Spinal cord (tissue), 10 donors: ENCODE results near the gene CLASP2. TPM values are rescaled to one million over a fixed set of nuclear protein-coding genes. Genes with fewer than 3 reads are reported as not detected.

Source experiments
- DNase-seq, 6 donors: peaks; one replicate each; pipeline versions ENCODE4 v3.0.0 to v3.0.0-alpha.2; 2013 to 2015; ENCODE audit warnings: low spot score in 6 of 6, low read depth in 4 of 6
- H3K27ac ChIP-seq: one replicate; pipeline ENCODE4 v1.5.1; 2013; ENCODE audit warnings: low read depth, low read length, control low read depth
- H3K27me3 ChIP-seq: one replicate; pipeline ENCODE4 v1.6.1; 2013; ENCODE audit warnings: low read length; ENCODE audit not compliant: control insufficient read depth, insufficient read depth
- H3K36me3 ChIP-seq: one replicate; pipeline ENCODE4 v1.6.1; 2013; ENCODE audit warnings: low read length; ENCODE audit not compliant: control insufficient read depth, insufficient read depth
- H3K4me1 ChIP-seq: one replicate; pipeline ENCODE4 v1.6.1; 2013; ENCODE audit warnings: low read length; ENCODE audit not compliant: control insufficient read depth, insufficient read depth
- H3K4me3 ChIP-seq: one replicate; pipeline ENCODE4 v1.5.1; 2013; ENCODE audit warnings: low read depth, low read length, control low read depth
- H3K9me3 ChIP-seq: one replicate; pipeline ENCODE4 v1.6.1; 2013; ENCODE audit warnings: low read length; ENCODE audit not compliant: control insufficient read depth, insufficient read depth
- WGBS: methylation state at CpG from one replicate; pipeline ENCODE4 v1.1.5; 2013; ENCODE audit warnings: missing lambda C conversion rate; ENCODE audit not compliant: insufficient coverage; 5-methylcytosine and 5-hydroxymethylcytosine counted together
- polyA plus RNA-seq, 2 donors: library from polyadenylated mRNA; unstranded; fragments of 120-200 nt; gene quantifications; one replicate each; pipeline ENCODE4 v1.2.1, GENCODE V29; 2013; ENCODE audit not compliant: insufficient read length in 2 of 2
- total RNA-seq, 2 donors: library from RNA; depleted of rRNA in 1 of 2; stranded (reverse); fragments of 120-200 nt in 1 of 2; fragments of >200 nt in 1 of 2; gene quantifications; one replicate each; pipeline versions ENCODE4 v1.2.3 to v1.2.4, GENCODE V29; 2013 to 2014
- donor health status: healthy.

CLASP2 gene
- total and polyA plus RNA-seq, 4 donors, result 197 to 883 (median 268) TPM

GRCh38 chr3:33648793-33649192 is 69.3 kb downstream of the CLASP2 start:
- Histone ChIP-seq H3K27me3 (no peaks in the 10 kb centered on the region), H3K4me1 (no peaks in the 10 kb centered on the region), H3K4me3 (no peak overlapping the region), H3K9me3 (no peaks in the 10 kb centered on the region), H3K27ac (no peak overlapping the region), H3K36me3 (no peaks in the 10 kb centered on the region)
- no peak for DNase-seq
- WGBS, result 79% methylated on average over 1 of the region's 1 CpG

GRCh38 chr3:33646406-33646805 is 71.6 kb downstream of the CLASP2 start:
- DNase-seq, result peak in 2 of 6 donors; percentile 33 to 48
- Histone ChIP-seq H3K4me1 (no peaks in the 10 kb centered on the region), H3K36me3 (no peaks in the 10 kb centered on the region), H3K27me3 (no peaks in the 10 kb centered on the region), H3K27ac (no peak overlapping the region), H3K9me3 (no peaks in the 10 kb centered on the region), H3K4me3 (no peak overlapping the region)
- no CpG with 5 or more reads among the region's 1 CpG for WGBS

- H3K27ac ChIP-seq, result peak overlapping the region; percentile 67
- peak overlapping the region; percentile 70 for H3K4me3 ChIP-seq
- no peaks in the 10 kb centered on the region for H3K27me3 ChIP-seq
- DNase-seq, result peak in 5 of 6 donors; percentile 52 to 96 (median 67)
- no peaks in the 10 kb centered on the region for H3K4me1 ChIP-seq
- WGBS, result 12% methylated on average over 5 of the region's 5 CpGs
- H3K9me3 ChIP-seq, result no peaks in the 10 kb centered on the region
- no peaks in the 10 kb centered on the region for H3K36me3 ChIP-seq
Measured at GRCh38 chr3:33645060-33645647, 72.9 kb downstream of the CLASP2 start.

- 56% methylated on average over 1 of the region's 4 CpGs for whole genome bisulfite sequencing
- Histone ChIP-seq H3K4me1 (no peaks in the 10 kb centered on the region), H3K9me3 (no peaks in the 10 kb centered on the region), H3K27ac (peak overlapping the region; percentile 67), H3K36me3 (no peaks in the 10 kb centered on the region), H3K4me3 (peak overlapping the region; percentile 70), H3K27me3 (no peaks in the 10 kb centered on the region)
- DNase-seq, result peak in 2 of 6 donors; percentile 57 to 77
Measured at GRCh38 chr3:33644582-33644981, 73.5 kb downstream of the CLASP2 start.

GRCh38 chr3:33642806-33643205 is 75.2 kb downstream of the CLASP2 start:
- Histone ChIP-seq H3K4me3 (no peak overlapping the region), H3K27me3 (no peaks in the 10 kb centered on the region)
- DNase-seq, result no peak

GRCh38 chr3:33639889-33640288 is 78.2 kb downstream of the CLASP2 start:
- WGBS, result no CpG with 5 or more reads among the region's 2 CpGs
- H3K27ac ChIP-seq, result no peak overlapping the region
- H3K4me3 ChIP-seq, result no peak overlapping the region
- no peaks in the 10 kb centered on the region for H3K4me1 ChIP-seq
- peaks cover 11% of the 10 kb centered on the region for H3K36me3 ChIP-seq
- DNase-seq, result no peak
- no peaks in the 10 kb centered on the region for H3K27me3 ChIP-seq
- no peaks in the 10 kb centered on the region for H3K9me3 ChIP-seq

More at GRCh38 chr3:33642806-33643205, 75.2 kb downstream of the CLASP2 start:
- no peak overlapping the region for H3K27ac ChIP-seq
- no CpG with 5 or more reads among the region's 2 CpGs for WGBS
- H3K4me1 ChIP-seq, result no peaks in the 10 kb centered on the region
- H3K9me3 ChIP-seq, result no peaks in the 10 kb centered on the region
- H3K36me3 ChIP-seq, result peaks cover 7% of the 10 kb centered on the region

- Histone ChIP-seq H3K4me1 (no peaks in the 10 kb centered on the region), H3K27me3 (no peaks in the 10 kb centered on the region), H3K9me3 (no peaks in the 10 kb centered on the region), H3K27ac (no peak overlapping the region), H3K36me3 (peaks cover 11% of the 10 kb centered on the region), H3K4me3 (no peak overlapping the region)
- WGBS, result no CpG with 5 or more reads among the region's 5 CpGs
- DNase-seq, result no peak
Measured at GRCh38 chr3:33637482-33637881, 80.6 kb downstream of the CLASP2 start.

GRCh38 chr3:33636125-33636850 is 81.8 kb downstream of the CLASP2 start:
- Histone ChIP-seq H3K27ac (no peak overlapping the region), H3K27me3 (no peaks in the 10 kb centered on the region), H3K9me3 (no peaks in the 10 kb centered on the region), H3K4me1 (no peaks in the 10 kb centered on the region), H3K36me3 (peaks cover 14% of the 10 kb centered on the region), H3K4me3 (no peak overlapping the region)
- DNase-seq, result peak in 2 of 6 donors; percentile 75 to 82
- no CpG with 5 or more reads among the region's 6 CpGs for WGBS

GRCh38 chr3:33634262-33634661 is 83.8 kb downstream of the CLASP2 start:
- H3K27me3 ChIP-seq, result no peaks in the 10 kb centered on the region
- H3K4me1 ChIP-seq, result no peaks in the 10 kb centered on the region
- no peak for DNase-seq
- WGBS, result no CpG with 5 or more reads among the region's 3 CpGs
- peaks cover 16% of the 10 kb centered on the region for H3K36me3 ChIP-seq
- H3K4me3 ChIP-seq, result no peak overlapping the region
- no peak overlapping the region for H3K27ac ChIP-seq
- H3K9me3 ChIP-seq, result no peaks in the 10 kb centered on the region

GRCh38 chr3:33629219-33629618 is 88.8 kb downstream of the CLASP2 start:
- WGBS, result 67% methylated on average over 1 of the region's 1 CpG
- H3K9me3 ChIP-seq, result no peaks in the 10 kb centered on the region

More at GRCh38 chr3:33629219-33629618, 88.8 kb downstream of the CLASP2 start:
- H3K4me1 ChIP-seq, result no peaks in the 10 kb centered on the region
- no peak overlapping the region for H3K27ac ChIP-seq
- H3K36me3 ChIP-seq, result peaks cover 7% of the 10 kb centered on the region
- no peak for DNase-seq
- H3K27me3 ChIP-seq, result no peaks in the 10 kb centered on the region
- H3K4me3 ChIP-seq, result no peak overlapping the region
